Activated CD4-positive, alpha-beta T cell treated with anti-CD3 and anti-CD28 coated beads for 4 hours (primary cell): ENCODE measurements around the gene EHD4.
A peak's percentile ranks its signal among the peaks of the same experiment; 100 is the strongest.

Source experiments
- DNase-seq, 2 donors: peaks; one replicate each; pipeline ENCODE4 v3.0.0-alpha.2; 2020

The EHD4 gene

DNA sequence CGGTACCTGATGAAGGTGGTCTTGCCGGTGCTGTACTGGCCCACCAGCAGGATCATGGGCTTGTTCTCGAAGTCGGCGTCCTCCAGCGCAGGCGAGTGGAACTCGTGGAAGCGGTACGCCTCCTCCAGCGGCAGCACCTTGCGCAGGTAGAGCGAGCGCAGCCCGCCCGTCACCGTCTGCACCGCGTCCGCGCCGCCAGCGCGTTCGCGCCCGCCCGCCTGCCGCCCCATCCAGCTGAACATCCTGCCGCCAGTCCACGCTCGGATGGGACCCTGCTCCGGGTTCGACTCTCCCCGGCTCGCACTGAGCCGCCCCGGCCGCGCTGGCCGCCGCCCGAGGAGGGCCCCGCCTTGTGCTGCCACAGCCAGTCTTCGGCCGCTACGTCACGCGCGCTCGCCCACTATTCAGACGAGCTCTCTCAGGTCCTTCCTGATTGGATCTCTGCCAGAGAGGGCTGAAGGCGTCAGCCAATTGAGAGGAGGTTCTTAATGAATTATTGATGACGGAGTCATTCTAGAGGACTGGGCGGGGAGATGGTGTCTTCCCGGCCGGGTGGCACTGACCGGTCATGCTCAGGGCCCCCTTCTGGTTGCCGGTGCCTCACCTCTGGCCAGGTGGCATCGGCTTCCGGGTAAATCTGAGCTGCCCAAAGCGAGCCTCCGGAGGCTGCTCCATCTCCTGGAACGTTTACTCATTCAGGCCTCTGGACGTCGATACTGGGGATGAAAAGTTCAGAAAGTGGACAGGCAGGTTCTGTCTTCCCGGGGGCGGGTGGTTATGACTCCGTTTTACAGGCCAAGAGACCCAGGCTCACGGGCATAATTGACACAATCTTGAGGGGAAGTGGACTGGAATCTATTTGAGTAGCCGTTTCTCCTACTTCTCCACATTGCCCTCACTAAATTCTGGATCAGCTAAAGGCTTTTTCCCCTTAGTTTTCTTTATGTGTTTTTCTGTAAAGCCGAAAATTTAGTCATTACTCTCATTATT lies at the start of gene EHD4:
TSS of gene EHD4 (minus strand) at position 305 of the 990 bp plus-strand sequence. CDS start at position 242, 63 bp downstream.
- peak; percentile 94 for DNase-seq

DNA sequence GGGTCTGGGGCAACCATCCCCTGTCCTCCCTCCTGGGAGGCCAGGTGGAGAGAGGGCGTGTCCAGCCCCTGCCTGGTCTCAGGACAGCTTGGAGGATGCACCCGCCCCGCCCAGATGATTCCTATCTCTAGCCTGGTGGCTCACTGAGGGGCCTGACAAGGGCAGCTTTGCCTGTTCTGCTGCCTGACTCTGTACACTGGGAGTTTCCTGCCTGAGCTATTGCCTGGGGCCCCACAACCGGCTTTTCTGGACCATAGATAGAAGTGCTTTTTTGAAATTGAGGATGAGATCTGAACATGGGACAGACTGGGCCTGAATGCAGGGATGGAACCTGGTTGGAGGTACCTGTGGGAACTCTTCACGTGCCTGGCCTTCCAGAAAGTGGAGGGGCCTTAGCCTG lies 49.2 kb upstream of the EHD4 start:
- DNase-seq, result no peak

DNA sequence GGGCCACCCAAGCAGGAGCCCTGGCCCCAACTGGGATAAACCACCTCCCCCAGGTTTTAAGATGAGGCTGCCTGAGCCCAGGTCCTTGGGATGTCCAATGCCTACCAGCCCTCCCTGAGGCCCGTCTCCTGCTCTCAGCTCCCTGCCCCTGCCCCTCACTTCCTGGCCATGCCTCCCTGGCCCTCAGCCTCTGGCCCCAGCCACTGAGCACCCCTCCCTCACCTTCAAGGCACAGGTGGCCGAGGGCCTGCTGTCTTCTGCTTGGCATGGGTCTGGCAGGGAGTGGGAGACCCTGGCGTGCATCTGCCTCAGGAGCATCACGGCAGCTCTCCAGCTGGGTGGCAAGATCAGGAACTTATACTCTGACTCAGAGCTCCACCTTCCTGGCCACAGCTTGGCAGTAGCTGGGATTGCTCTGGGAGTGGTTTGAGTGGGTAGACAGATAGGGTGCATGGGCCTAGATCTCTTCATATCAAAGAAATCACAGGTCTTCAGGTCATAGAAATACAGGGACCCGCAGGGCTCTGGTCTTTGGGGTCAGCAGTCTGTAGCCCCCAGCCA lies 48.4 kb upstream of the EHD4 start, which contains the start of gene PLA2G4E:
TSS of gene PLA2G4E (minus strand) at position 330 of the 561 bp plus-strand sequence. CDS start at position 318, 12 bp downstream.
- no peak for DNase-seq

DNA sequence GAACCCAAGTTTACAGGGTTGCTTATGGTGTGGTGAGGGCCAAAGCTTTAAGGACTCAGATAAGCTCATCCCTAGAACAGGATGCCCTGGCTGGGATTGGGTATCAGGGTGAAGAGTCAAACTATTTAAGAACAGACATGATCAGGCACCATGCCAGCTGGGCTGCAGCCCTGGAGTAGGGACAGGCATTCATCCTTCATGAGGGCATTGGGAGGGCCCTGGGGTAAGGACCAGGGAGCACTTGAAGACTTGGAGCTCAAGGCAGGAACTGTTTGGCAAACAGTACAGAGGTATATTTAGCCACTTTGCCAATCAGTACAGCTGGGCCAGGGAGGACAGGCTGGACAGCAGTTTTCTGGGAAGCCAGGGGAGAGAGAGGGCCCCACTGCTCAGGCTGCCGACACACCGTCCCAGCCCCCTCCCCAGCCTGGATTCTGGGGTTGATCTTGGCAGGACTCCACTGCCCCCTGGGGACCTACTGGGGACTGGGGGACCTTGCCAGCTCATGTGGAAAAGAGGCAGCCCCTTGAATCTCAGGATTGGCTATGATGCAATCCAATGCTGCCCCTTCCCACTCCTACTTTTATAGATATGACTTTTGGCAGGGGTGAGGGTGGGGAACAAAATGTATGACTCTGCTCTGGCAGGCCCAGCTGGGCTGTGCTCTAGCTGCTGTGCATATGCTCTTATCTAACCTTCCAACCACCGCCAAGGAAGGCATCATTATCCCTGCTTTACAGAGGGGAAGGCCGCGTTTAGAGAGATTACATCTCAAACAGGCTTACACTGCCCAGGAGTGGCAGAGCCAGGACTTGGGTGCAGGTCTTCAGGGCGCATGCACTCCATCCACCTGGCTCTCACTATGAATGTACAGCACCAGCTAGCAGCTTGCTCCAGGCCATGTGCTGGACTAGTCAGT lies 46.2 kb upstream of the EHD4 start:
- DNase-seq, result no peak

DNA sequence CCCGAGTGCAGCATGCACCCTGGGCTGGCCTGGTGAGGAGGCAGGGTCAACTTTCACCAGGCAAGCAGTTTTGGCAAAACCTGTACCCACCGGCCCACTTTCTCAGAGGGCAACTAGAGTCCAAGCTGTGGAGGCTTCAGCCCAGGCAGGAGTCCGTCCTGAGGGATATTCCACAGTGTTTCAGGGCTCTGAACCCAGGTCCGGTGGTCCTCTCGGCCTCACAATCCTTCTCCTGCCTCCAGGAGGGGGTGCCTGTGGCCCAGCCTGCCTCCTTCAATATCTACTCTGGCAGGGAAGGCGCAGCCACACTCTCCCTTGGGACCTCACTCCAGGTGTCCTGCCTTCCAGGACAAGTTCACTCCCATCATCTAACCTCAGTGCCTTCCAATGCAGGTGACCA lies 44.6 kb upstream of the EHD4 start:
- DNase-seq, result no peak

DNA sequence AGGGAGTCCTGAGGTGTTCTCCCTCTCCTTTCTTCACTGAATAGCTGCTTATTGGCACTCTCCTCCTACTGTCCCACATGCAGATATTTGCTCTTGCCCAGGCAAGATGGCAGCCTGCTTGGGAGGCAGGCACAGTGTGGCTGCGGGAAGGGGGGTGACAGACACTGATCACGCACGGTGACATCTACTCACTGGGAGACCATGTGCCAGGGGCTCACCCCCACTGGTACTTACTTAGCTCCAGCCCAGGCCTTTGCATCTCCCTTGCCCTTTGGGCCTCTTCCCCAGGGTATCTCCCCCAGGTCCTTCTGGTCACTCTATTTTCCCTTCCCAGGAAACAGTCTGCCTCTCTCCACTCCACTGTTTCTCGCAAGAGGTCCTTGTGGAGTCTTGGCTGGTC lies 42.0 kb upstream of the EHD4 start:
- no peak for DNase-seq

DNA sequence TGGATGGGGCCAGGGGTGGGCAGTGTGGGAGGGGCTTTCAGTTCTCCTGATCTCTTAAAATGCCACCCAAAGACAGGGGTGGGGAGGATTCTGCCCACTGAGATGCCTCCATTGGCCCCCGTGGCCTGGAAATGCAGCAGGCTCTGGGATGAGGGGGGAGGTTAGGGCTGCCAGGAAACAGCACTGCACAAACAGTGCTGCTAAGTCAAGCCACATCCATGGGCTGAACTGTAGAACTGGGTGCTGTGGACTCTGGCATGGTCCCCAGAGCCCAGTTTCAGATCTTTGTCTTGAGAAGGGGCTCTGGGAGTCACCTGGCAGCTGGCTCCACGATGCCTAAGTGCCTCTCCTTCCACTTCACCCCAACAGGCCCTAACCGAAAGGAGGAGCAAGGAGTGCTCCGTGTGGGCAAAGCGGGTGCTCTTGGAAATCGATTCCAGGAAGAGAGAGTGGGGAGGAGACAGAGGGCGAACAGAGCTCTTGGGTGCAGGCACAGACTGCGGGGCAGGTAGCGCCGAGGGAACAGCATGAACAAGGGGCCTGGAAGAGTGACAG lies 40.6 kb upstream of the EHD4 start:
- no peak for DNase-seq

DNA sequence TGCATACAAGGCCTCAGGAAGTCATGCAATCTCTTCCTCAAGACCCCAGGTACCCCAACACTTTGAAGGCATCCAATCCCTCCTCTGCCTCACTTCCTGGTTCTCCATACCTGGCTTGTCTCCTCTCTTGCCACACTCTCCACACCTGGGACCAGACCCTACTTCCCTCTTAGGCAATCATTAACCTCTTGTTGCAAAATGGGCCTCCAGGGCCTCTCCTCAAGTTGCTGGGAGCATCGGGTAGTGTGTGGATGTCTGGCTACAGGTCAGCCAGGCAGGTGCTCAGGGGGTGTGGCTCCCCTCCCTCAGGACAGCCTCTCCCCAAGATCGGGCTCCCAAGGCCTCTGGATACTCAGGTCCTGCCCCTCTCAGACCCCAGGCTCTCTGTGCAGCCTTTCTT lies 39.9 kb upstream of the EHD4 start:
- no peak for DNase-seq

DNA sequence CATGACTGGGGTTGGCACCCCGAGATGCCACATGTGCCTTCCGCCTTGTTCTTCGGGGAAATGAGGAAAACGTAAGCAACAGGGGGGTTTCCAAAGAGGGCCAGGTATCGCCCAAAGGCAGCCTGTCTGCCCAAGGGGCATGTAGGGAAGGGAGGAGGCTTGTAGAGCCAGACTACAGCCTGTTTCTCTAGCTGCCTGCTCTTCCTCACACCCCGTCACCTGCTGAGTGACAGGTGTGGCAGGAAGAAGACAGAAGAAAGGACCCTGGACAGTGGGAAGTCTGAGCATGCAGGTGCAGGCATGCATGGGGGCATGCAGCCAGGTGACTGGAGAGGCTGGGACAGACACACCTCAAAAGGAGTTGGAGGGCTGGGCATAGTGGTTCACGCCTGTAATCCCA lies 38.7 kb upstream of the EHD4 start:
- DNase-seq, result no peak

DNA sequence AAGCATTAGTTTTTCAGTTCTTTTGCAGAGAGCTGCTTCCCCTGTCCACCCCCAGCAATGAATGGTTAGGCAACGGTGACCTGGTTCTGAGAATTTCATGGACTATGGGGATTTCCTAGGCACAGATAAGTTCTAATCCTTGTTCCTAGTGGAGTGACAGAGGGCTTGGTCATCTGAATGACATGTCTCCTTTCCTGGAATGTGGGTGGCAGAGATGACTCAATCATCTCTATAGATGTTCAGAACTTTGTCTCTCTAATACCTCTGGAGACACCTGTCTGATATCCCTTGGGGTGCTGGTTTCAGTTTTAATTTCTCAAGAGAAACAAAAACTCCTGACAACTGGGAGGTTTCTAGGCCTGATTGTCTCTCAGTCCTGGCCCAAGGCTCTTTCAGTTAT lies 38.1 kb upstream of the EHD4 start:
- DNase-seq, result no peak

DNA sequence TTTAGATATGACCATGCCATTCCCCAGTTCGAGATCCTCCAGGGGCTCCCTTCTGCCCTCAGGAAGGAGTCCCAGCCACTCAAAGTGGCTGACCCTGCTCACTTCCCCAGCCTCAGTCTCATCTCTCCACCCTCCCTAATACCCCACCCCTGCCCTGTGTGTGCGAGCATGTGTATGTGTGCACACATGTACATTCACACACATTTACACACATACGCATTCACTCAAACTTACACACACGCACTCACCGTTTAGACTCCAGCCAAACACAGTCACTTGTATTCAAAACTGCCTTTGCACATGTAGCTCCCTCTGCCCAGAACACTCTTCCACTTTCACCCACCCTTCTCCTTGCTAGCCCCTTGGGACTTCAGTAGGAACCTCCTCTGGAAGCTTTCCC lies 37.1 kb upstream of the EHD4 start:
- DNase-seq, result no peak

DNA sequence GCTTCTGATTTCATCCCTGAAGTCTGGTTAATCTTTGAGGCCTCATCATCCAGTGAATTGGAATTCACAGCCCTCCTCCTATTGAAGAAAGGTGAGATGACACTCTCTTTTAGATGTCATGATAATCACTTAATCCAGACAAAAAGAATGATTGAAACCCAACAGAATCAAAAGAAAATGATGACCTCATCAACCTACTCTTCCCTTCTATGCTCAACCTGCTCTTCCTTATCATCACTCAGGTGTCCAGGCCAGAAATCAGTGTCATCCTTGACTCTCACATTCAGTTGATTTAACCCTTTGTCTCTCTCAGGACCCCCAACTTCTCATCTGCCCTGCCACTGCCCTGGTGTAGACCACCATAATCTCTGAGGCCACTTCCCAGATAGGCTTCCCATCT lies 36.7 kb upstream of the EHD4 start:
- no peak for DNase-seq

DNA sequence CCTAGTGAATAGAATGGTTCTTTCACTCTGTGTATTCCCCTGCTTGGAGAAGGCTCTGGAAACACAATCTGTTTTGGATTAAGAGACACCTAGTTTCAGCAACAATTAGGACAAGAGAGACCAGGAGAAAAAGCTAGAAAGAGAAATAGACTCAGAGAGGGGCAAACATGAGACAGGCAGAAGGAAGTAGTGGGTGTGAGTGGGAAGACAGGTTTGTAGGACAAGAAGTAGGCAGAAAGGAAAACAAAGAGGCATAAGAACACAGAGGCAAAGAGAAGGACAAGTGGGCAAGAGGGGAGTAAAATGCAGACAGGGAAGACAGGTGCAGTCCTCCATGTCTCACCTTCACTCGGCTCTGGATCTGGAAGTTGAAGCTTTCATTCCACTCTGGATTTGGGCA lies 35.0 kb upstream of the EHD4 start:
- no peak for DNase-seq

DNA sequence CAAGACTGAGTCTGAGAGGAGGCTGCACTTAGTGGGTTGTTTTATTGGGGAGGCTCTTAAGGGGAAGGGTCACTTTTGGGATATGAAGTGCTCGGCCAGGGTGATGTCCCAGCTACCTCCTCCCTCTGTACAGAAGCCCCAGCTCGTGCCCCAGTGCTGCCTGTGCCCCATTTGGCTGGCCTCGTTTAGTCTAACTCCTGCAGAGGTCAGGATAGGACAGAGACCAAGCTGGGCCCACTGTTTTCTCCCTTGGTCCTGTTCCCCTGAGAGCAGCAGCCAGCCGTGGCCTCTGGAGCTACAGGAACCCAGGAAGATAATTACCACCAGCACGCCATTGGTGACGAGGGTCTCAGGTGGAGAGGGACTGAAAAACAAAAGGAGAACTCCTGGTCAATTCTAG lies 30.0 kb upstream of the EHD4 start:
- DNase-seq, result no peak

DNA sequence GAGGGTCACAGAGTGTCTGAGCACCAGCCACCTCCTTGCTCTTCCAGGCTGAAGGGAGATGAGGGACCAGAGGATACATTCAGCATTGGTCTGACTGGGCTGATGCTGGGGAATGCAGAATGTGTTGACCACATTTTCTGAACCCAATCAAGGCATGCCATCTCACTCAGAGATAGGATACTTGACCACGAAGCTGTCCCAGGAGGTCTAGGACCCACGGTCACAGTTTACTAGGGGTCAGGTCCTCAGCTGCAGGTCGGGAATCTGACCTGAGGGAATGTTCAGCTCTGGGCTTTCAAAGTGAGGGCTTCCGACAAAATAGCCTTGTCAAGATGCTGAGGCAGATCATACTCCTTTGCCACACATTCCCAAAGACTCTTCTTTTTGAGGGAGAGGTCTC lies 28.9 kb upstream of the EHD4 start:
- DNase-seq, result no peak

DNA sequence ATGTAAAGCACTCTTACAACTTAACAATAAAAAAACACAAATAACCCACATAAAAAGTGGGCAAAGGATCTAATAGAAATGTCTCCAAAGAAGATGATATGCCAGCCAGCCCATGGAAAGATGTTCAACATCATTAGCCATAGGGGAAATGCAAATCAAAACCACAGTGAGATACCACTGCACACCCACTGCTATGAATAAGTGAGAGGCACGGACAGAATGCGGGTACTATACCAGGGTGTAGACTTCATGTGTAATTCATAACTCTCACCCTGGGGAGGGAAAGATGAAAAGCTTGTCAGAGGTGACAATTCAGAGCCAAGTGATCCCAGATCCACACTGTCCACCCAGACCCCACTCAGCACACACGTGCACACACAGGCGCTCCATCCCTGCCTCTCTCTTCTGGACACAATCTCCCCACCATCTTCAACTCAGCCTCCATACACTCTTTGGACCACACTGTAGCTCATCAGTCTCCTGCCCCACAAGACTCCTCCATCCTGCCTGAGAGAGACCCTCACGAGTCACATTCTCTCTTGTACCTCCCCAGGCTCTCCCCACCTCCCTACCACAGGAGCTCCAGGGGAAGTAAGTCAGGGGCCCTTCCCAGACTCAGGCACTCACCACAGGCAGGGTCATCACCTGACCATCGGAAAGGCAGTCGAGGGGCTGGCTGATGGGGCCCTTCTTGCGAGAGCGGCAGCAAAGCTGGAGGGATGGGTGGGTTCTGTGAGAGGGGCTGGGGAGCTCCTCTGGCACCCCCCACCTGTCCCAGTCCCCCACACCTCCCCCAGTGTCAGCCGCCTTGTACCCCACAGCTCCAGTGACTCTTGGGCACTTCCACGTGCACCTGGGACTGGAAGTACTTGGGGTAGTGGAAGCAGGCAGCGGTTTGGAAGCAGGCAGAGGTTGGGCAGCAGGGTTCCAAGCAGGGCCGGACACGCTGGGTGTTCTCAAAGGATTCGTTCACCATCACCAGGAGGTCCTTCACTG lies 27.2 kb upstream of the EHD4 start:
- DNase-seq, result no peak

DNA sequence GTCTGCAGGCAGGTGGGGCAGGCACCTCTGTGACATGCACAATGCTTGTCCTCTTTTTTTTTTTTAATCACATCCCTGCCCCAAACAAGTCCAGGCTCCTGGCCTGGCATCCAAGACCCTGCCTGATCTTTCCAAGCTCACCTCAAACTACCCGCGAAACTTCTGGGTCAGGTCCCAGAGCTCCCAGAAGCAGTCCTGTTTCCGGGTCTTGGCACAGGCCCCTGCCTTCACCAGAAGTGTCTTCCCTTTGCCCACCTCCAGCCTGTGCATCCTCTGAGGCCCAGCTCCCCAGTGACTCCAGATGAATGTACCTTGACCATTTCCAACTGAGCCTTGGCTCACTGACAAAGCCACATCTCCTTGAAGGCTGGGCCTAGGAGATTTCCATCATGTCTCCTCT lies 25.5 kb upstream of the EHD4 start:
- DNase-seq, result no peak

DNA sequence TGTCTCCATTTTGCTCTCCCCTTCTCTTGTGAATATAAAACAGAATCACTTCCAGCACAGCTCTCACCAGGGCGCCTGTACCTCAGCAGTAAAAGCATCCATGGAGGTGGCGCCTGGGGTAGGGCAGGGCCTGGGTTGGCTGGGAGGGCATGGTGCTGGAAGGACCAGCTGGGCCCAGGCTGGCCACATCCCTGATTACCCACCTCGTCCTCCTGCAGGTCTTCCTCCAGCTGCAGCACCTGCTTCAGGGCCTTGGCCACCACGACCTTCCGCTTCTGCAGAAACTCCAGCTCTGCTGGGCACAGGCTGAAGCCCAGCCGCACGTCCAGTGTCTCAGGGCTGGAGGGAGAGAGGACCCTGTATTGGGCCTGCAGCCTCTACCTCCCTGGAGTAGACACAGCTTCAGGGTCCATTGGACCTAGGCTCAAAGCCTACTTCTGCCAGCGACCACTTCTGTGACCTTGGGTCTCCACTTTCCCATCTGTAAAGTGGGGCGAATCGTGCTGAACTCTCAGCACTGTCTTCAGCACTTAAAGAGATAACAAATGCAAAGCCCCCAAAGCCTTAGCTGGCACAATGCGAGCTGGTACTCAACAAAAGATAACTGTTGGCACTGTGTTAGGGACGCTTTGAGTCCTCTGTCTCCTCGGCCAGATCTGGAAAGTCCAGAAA lies 24.7 kb upstream of the EHD4 start:
- DNase-seq, result no peak

DNA sequence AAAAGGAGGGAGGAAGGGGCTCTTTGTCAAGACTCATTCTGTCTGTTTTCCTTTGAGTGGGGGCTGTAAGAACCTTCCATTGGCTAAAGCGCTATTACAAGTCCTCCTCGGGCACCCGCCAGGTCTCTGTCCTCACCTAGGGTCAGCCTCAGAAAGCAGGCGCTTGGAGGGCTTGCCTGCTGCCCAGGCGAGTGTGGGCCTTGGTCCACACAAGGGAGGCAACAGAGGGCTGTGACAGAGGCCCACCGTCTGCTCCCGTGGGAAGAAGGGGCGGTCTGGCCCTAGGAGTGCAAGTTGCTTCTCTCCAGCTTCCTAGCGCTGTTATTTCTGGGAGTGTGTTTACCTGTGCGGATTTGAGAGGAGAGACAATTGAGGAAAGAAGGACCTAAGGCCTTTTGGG lies 24.0 kb upstream of the EHD4 start:
- no peak for DNase-seq

DNA sequence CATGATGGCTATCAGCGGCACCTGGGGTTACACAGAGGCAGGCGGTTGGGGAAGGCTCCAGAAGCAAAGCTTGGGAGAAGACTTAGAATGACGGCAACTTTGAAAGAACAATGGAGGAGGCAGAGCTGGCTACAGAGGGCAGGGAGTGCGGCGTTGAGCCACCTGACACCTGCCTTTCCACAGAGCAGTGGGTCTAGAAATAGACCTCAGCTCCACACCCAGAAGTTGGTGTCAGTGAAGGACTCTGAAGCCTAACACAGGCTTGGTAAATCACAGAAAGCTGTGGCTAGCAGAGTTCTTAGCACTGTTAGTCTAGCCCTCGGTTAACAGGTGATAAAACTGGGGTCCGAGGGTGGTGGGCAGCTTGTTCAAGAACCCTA lies 23.1 kb upstream of the EHD4 start:
- no peak for DNase-seq
